SK-N-MC (cell line): ENCODE results near the gene AP4S1.

Experiments used
- EZH2 ChIP-seq: fragments of 200-600 bp; sonication (generic); IDR thresholded peaks from one replicate; pipeline ENCODE4 v1.6.1; 2017; ENCODE audit warnings: antibody characterized with exemption
- POLR2AphosphoS5 ChIP-seq: IDR thresholded peaks from 2 replicates; pipeline ENCODE4 v1.6.1; 2012; ENCODE audit warnings: mild to moderate bottlenecking, low read depth, low read length, borderline replicate concordance

- no peak for TF ChIP-seq POLR2AphosphoS5
- no peak for TF ChIP-seq EZH2
Measured at GRCh38 chr14:31133133-31133532, 107.7 kb downstream of the AP4S1 start.
